Epithelial cell of esophagus (primary cell): ENCODE results near the gene EGFR.
A peak's percentile ranks its signal among the peaks of the same experiment; 100 is the strongest.

Experiments
- DNase-seq: peaks from one replicate; pipeline ENCODE4 v3.0.0; 2010; ENCODE audit warnings: low read depth
- H3K4me3 ChIP-seq: 2 replicates; pipeline ENCODE4 v1.5.1; 2011; ENCODE audit warnings: mild to moderate bottlenecking, low read length, control low read depth
- CTCF ChIP-seq: IDR thresholded peaks from 2 replicates; pipeline ENCODE4 v1.5.1; 2011; ENCODE audit warnings: low read depth, mild to moderate bottlenecking, low read length, control low read depth, inconsistent platforms; ENCODE audit not compliant: insufficient read depth; ENCODE audit errors: missing control alignments

The EGFR gene

DNA sequence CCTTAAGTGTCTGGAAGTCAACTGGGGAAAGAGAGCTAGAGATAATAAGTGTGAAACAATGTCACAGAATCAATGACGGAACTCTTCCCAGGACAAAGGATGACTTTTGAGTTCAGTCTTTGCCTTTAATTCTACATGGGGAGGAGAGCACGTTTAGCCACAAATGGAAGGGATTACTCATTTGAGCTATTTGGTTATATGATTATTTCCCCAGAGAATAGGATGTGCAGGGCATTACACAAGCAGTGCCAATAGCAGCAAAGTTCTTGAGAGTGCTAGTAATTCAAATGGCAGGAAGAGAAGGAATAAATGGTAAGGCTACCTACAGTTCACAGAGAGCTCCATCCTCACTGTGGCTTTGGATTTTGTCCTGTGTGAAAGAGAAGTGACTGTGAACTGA is 6.0 kb downstream of the EGFR start:
- H3K4me3 ChIP-seq: peak overlapping the region; percentile 2
- no peak for TF ChIP-seq CTCF
- peak; percentile 37 for DNase-seq

GRCh38 chr7:55026086-55026790 is 7.4 kb downstream of the EGFR start:
- no peak overlapping the region for H3K4me3 ChIP-seq
- DNase-seq: no peak

DNA sequence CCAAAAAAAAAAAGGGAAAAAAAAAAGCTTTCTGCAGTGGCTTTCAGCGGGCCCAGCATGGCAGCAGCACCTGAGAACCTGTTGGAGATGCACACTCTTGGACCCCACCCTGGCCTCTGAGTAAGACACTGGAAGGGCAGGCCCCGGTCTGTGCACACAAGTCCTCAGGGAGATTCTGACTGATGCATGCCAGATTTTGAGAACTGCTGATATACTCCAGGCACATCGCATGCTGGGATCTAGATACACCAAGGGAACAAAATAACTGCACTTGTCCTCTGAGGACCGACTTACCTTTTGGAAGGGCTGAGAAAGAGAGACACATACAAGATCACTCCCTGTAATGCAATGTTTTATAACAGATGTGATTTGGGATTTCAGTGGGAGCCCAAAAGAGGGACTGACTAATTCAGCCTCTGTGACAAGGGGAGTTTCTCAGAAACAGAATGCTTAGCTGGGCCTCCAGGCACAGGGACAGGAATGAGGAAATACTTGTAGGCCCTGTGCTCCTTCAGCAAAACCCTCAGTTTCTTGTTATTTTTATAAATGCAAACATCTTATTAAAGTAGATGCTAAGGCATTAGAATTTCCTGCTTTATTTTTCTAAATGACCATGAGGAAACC is 8.2 kb downstream of the EGFR start:
- peak; percentile 82 for DNase-seq
- TF ChIP-seq CTCF: no peak
- H3K4me3 ChIP-seq: no peak overlapping the region

More at GRCh38 chr7:55026086-55026790, 7.4 kb downstream of the EGFR start:
- TF ChIP-seq CTCF: no peak

- no peak overlapping the region for H3K4me3 ChIP-seq
- no peak for DNase-seq
- no peak for TF ChIP-seq CTCF
Observed at GRCh38 chr7:55028011-55028410, 9.2 kb downstream of the EGFR start.

GRCh38 chr7:55030314-55030713 is 11.5 kb downstream of the EGFR start:
- no peak overlapping the region for H3K4me3 ChIP-seq
- no peak for TF ChIP-seq CTCF
- no peak for DNase-seq

GRCh38 chr7:55031075-55031474 is 12.3 kb downstream of the EGFR start:
- no peak for TF ChIP-seq CTCF
- DNase-seq: no peak
- H3K4me3 ChIP-seq: no peak overlapping the region

DNA sequence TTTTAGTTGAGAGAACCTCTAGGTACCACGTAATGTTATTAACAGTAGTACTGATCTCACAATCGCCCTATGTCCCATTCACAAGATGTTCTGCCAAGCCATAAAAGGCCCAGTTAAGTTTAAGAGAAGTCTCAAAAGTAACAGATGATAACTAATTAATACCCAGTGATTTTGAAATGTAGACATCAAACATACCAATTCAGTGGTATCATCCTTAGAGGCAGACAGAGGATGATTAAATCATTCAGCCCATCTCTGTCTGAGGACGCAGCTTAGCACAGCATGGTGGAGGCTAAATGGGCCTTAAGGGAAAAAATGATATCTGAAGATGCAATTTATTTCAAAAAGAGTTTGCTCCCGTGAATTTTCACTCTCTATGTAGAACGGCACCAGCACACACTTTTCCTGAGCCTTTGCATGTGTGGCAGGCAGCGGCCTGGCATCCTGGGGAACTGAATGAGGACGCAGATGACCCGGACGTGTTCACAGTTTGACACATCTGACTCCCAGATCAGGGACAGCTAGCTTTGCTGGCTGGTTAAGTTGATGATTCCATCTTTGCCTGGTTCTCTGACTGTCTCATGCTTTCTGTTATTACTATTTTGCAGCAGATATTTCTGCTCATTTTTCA is 13.4 kb downstream of the EGFR start:
- DNase-seq: no peak
- no peak overlapping the region for H3K4me3 ChIP-seq
- no peak for TF ChIP-seq CTCF
